ENCODE results near the gene ANO3.

Gene ANO3

DNA sequence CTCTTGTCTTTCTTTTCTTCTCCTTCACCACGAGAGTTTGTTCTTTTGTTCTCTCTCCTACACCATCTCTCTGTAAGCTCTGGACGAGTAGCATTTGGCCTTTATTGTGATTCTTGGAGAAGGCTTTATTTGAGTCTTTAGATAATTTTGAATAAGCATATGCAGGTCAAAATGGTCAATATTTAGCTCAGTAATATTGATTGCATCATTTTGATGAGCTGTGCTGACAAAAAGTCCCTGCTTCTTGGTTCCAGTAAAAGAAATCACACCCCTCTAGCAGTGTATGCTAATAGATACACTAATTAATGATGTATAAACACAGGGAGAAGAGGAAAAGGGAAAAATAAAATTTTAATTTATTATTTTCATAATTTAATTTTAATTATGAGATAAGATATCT is 266.0 kb downstream of the ANO3 start:
- Histone ChIP-seq H3K36me3 (no peaks in the 10 kb centered on the region), H3K4me2 (no peak overlapping the region), H3K27me3 (no peaks in the 10 kb centered on the region), H3K4me3 (no peak overlapping the region), H3K27ac (no peak overlapping the region), H3K4me1 (no peaks in the 10 kb centered on the region), H4K20me1 (no peaks in the 10 kb centered on the region), H3K9me3 (replicated peaks in 1 of 11) (no peaks in the 10 kb centered on the region), H3K9ac (no peak overlapping the region)
- no peak for TF ChIP-seq Cebpa-rat (IDR thresholded peaks at IDR 0.05)

DNA sequence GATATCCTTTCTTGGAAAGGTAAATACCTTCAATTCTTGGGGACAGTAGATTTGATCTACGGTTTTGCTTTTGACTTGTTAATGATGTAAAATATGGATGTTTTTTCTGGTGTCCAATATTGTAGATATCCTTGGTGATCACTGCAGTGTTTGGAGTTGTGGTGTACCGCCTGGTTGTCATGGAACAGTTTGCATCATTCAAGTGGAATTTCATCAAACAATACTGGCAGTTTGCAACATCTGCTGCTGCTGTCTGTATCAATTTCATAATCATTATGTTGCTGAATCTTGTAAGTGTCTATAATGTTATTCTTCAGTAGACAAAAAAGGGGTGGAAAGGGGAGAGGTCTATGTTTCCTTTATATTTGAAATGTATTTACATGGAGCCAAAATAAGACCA is 267.5 kb downstream of the ANO3 start:
- no peak overlapping the region for H3K9ac ChIP-seq
- H3K27ac ChIP-seq, result no peak overlapping the region
- H3K4me2 ChIP-seq, result no peak overlapping the region
- no peaks in the 10 kb centered on the region for H3K4me1 ChIP-seq
- no peaks in the 10 kb centered on the region for H3K36me3 ChIP-seq
- no peaks in the 10 kb centered on the region for H3K27me3 ChIP-seq
- no peaks in the 10 kb centered on the region for H3K9me3 ChIP-seq (replicated peaks in 1 of 11)
- no peak overlapping the region for H3K4me3 ChIP-seq
- no peak for TF ChIP-seq Cebpa-rat (IDR thresholded peaks at IDR 0.05)
- H4K20me1 ChIP-seq, result no peaks in the 10 kb centered on the region

DNA sequence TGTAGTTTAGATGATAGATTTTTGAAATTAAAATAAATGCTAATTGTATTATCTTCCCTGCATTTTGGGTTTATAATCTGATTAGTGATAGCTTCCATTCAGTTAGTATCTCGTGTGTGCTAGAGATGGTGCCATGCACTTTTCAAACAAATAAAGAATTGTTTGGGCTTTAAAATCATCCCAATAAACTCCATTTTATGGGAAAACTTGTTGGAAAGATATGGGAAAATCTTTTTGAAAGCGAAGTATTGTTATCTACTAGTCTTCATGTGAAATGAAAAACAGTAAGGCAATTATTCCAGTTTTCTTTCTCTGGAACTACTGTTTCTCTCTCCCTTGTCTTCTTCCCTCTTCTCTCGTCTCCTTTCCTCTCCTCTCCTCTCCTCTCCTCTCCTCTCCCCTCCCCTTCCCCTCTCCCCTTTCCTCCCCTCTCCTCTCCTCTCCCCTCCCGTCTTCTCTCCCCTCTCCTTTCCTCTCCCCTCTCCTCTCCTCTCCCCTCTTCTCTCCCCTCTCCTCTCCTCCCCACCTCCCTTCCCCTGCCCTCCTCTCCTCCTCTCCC is 268.0 kb downstream of the ANO3 start:
- Histone ChIP-seq H3K4me1 (no peaks in the 10 kb centered on the region), H3K4me2 (no peak overlapping the region), H3K27ac (no peak overlapping the region), H3K36me3 (no peaks in the 10 kb centered on the region), H3K27me3 (no peaks in the 10 kb centered on the region), H4K20me1 (no peaks in the 10 kb centered on the region), H3K9me3 (replicated peaks in 1 of 11) (no peaks in the 10 kb centered on the region), H3K9ac (no peak overlapping the region), H3K4me3 (no peak overlapping the region)
- TF ChIP-seq Cebpa-rat (IDR thresholded peaks at IDR 0.05), result no peak

DNA sequence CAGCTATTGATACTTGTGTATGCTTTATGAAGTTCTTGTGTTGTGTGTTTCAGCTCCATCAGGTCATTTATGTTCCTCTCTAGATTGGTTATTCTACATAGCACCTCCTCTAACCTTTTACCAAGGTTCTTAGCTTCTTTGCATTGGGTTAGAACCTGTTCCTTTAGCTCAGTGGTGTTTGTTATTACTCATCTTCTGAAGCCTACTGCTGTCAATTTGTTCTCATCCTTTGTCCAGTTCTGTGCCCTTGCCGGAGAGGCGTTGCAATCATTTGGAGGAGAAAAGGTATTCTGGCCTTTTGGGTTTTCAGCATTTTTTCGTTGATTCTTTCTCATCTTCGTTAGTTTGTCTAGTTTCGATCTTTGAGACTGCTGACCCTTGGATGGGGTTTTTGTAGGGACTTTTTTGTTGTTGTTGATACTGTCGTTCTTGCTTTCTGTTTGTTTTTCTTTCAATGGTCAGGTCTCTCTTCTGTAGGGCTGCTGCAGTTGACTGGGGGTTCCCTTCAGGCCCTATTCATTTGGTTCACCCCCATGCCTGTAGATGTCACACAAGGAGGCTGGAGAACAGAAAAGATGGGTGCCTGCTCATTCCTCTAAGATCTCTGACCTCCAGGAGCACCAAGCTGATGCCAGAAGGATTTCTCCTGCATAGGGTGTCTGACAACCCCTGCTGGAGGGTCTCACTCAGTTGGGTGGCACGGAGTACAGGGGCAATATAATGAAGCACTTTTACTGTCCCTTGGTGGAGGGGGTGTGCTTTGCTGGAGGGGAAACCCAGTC is 276.0 kb downstream of the ANO3 start:
- Histone ChIP-seq H3K36me3 (no peaks in the 10 kb centered on the region), H3K4me2 (no peak overlapping the region), H4K20me1 (no peaks in the 10 kb centered on the region), H3K9me3 (replicated peaks in 1 of 11) (peaks cover 0 to 7% (median 0%) of the 10 kb centered on the region in 11 experiments; a peak in 4 of 22 replicates), H3K4me1 (no peaks in the 10 kb centered on the region), H3K4me3 (no peak overlapping the region), H3K27ac (no peak overlapping the region), H3K9ac (no peak overlapping the region), H3K27me3 (no peaks in the 10 kb centered on the region)
- TF ChIP-seq Cebpa-rat (IDR thresholded peaks at IDR 0.05), result no peak

DNA sequence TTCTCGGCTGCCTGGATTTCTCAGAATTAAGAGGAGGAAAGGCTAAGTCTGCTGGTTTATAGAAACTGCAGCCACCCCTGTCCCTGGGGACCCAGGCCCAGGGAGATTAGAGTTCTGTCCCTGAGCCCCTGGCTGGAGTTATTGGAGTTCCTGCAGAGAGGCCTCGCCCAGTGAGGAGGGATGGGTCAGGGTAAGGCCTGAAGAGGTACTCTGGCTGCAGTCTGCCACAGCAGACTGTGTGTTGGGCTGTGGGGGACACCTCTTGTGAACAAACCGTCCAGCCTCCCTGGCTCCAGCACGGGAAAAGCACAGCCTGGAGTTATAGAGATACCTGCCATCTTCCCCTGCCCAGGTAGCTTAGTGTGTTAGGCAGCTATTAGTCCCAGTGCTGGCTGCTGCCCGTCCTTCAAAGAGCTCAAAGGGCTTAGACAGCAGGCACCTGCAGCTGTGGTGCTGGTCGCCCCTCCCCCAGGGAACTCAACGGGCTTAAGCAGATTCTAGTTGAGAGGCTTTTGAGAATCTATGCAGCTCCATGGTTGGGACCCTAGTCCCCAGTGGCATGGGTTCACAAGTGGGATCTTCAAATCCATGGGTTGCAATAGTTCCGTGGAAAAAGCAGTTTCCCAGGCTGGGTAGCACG is 276.7 kb downstream of the ANO3 start:
- H3K4me1 ChIP-seq, result peaks cover 0 to under 1% (median 0%) of the 10 kb centered on the region in 10 experiments; a peak in 1 of 20 replicates

DNA sequence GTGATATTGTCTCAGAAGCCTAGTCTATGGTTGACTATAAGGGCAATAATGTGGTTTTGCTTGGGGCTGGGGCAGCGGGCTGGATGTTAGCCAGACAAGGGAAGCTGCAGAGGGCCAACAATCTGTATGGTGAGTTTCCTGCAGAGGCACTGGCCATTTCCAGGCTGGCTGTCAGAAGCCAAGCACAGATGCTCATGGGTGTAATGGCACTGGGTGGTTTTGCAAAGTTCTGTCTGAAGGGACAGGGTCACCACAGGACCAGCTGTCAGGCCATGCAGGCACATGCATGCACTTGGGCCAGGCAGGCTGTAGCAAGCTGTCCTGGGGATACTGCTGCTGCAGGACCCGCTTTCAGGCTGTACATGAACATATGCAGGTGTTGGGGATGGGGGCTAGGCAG is 281.8 kb downstream of the ANO3 start:
- Histone ChIP-seq H3K9me3 (replicated peaks in 1 of 11) (peaks cover 0 to 11% (median 6%) of the 10 kb centered on the region in 11 experiments; a peak in 9 of 22 replicates), H3K9ac (no peak overlapping the region), H3K4me3 (no peak overlapping the region), H3K4me1 (peaks cover 0 to 23% (median 7%) of the 10 kb centered on the region in 10 experiments; a peak in 11 of 20 replicates), H3K27ac (no peak overlapping the region), H4K20me1 (no peaks in the 10 kb centered on the region), H3K4me2 (no peak overlapping the region; a peak in 2 of 22 replicates), H3K36me3 (no peaks in the 10 kb centered on the region), H3K27me3 (no peaks in the 10 kb centered on the region)
- TF ChIP-seq Cebpa-rat (IDR thresholded peaks at IDR 0.05), result no peak

More for the DNA sequence above, 276.7 kb downstream of the ANO3 start:
- no peak overlapping the region for H3K27ac ChIP-seq
- H3K4me3 ChIP-seq, result no peak overlapping the region
- H3K9me3 ChIP-seq (replicated peaks in 1 of 11), result peaks cover 0 to 10% (median 2%) of the 10 kb centered on the region in 11 experiments; a peak in 8 of 22 replicates
- no peaks in the 10 kb centered on the region for H4K20me1 ChIP-seq
- H3K27me3 ChIP-seq, result no peaks in the 10 kb centered on the region
- H3K9ac ChIP-seq, result no peak overlapping the region
- no peak for TF ChIP-seq Cebpa-rat (IDR thresholded peaks at IDR 0.05)
- no peak overlapping the region for H3K4me2 ChIP-seq
- H3K36me3 ChIP-seq, result no peaks in the 10 kb centered on the region

DNA sequence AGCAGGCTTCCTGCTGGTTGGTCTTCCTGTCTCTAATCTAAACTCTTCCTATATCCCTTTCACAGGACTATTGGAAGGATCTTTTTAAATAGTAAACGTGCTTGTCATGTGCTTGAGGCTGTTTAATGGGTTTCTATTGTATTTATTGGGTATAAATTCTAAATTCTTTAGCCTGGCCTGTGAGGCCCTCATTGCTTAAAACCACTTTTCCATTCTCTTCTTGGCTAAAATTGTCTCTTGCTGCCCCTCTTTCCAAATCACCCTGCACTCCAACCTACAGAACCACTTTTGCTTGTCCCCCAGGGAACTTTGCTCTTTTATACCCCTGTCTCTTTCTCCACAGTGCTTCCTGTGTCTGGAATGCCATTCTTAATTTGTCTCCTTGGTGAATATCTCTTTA is 286.5 kb downstream of the ANO3 start:
- Histone ChIP-seq H3K4me2 (peak overlapping the region in 7 of 11 experiments; percentile 2 to 54 (median 34); a peak in 10 of 22 replicates), H3K36me3 (no peaks in the 10 kb centered on the region), H3K9me3 (replicated peaks in 1 of 11) (peaks cover 0 to 7% (median 5%) of the 10 kb centered on the region in 11 experiments; a peak in 7 of 22 replicates), H3K4me1 (peaks cover 0 to 28% (median 7%) of the 10 kb centered on the region in 10 experiments; a peak in 11 of 20 replicates), H4K20me1 (no peaks in the 10 kb centered on the region), H3K9ac (no peak overlapping the region), H3K27me3 (no peaks in the 10 kb centered on the region), H3K27ac (peak overlapping the region in 1 of 11 experiments; percentile 24; a peak in 2 of 22 replicates), H3K4me3 (no peak overlapping the region)
- no peak for TF ChIP-seq Cebpa-rat (IDR thresholded peaks at IDR 0.05)

DNA sequence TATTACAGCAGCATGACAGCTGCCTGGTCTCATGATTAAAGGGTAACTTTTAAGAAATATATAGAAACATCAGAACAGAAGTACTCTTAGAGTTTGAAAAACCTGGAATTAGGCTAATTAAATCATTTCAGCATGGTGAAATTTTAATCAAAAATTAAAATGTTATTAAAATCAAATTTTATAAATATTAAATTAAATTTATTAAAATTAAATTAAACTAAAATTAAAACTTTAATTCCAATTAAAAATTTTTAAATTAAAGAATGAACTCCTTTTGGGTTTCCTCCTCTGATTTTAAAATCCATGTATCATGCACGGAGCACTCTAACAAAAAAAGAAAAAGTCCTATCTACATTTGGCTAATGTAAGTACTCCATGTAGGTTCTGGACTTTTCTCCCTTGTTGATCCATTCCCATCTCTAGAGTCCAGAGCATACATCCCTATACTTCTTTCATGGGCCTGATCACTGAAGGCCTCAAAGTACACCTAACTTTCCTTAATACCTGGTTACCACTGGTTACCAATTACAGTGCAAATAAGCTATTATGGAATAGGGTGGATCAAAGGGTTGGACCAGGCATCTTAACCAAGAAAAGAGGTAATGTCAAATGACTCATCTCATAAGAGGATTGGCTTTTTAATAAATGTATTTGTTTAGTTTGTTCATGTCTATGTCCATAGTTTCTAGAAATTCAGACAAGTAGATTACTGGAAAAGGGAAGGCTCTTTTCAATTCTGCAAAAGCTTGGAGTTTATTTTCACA is 288.5 kb downstream of the ANO3 start:
- H3K4me3 ChIP-seq, result no peak overlapping the region
- H3K27ac ChIP-seq, result no peak overlapping the region
- H3K9ac ChIP-seq, result no peak overlapping the region
- H3K9me3 ChIP-seq (replicated peaks in 1 of 11), result no peaks in the 10 kb centered on the region
- peaks cover 0 to 19% (median 6%) of the 10 kb centered on the region in 10 experiments; a peak in 11 of 20 replicates for H3K4me1 ChIP-seq
- H4K20me1 ChIP-seq, result no peaks in the 10 kb centered on the region
- no peak overlapping the region for H3K4me2 ChIP-seq
- H3K36me3 ChIP-seq, result no peaks in the 10 kb centered on the region
- TF ChIP-seq Cebpa-rat (IDR thresholded peaks at IDR 0.05), result no peak
- no peaks in the 10 kb centered on the region for H3K27me3 ChIP-seq

DNA sequence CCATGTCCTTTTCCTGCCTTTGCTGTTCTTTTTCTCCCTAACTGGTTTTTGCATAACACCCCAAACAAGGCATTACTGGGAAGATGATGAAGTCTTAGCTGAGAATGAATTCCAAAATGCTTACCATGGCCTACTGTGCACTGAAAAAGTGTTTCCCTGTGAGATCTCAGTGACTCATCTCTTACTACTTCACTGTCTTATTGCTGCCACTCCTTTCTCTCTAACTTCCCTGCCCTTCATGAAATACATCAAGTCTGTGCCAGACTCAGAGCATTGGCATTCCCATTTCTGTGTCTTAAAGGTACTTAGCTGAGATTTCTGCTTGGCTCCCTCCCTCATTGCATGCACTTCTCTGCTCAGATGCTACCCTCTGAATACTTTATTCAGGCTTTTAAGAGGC is 289.2 kb downstream of the ANO3 start:
- peaks cover 0 to 19% (median 6%) of the 10 kb centered on the region in 10 experiments; a peak in 11 of 20 replicates for H3K4me1 ChIP-seq
- no peaks in the 10 kb centered on the region for H3K36me3 ChIP-seq
- no peaks in the 10 kb centered on the region for H3K9me3 ChIP-seq (replicated peaks in 1 of 11)
- H4K20me1 ChIP-seq, result no peaks in the 10 kb centered on the region
- no peak overlapping the region for H3K27ac ChIP-seq
- no peak overlapping the region for H3K4me3 ChIP-seq
- H3K9ac ChIP-seq, result no peak overlapping the region
- H3K4me2 ChIP-seq, result no peak overlapping the region
- no peak for TF ChIP-seq Cebpa-rat (IDR thresholded peaks at IDR 0.05)
- no peaks in the 10 kb centered on the region for H3K27me3 ChIP-seq

Measured in BLaER1 treated with 17β-estradiol and CSF1 and Interleukin-3, amounts not matched to agents 10 nM and 100 nM (cell line).